DND-41 (cell line): ENCODE results near the gene TMEM132C.

Source experiments
- EZH2 ChIP-seq: IDR thresholded peaks from 3 replicates; pipeline ENCODE4 v1.6.1; 2012; ENCODE audit warnings: borderline replicate concordance, low read depth, mild to moderate bottlenecking, moderate library complexity, low read length, inconsistent platforms; ENCODE audit not compliant: severe bottlenecking
- TF ChIP-seq, protein P1 (sequence below): IDR thresholded peaks from 2 replicates; pipeline ENCODE4 v1.5.1; 2012; ENCODE audit warnings: borderline replicate concordance, low read length, moderate library complexity, mild to moderate bottlenecking; ENCODE audit not compliant: poor library complexity, severe bottlenecking; ENCODE audit errors: extremely low read depth

GRCh38 chr12:128361400-128361995, 94.5 kb downstream of the TMEM132C start:
- TF ChIP-seq, protein P1, sequence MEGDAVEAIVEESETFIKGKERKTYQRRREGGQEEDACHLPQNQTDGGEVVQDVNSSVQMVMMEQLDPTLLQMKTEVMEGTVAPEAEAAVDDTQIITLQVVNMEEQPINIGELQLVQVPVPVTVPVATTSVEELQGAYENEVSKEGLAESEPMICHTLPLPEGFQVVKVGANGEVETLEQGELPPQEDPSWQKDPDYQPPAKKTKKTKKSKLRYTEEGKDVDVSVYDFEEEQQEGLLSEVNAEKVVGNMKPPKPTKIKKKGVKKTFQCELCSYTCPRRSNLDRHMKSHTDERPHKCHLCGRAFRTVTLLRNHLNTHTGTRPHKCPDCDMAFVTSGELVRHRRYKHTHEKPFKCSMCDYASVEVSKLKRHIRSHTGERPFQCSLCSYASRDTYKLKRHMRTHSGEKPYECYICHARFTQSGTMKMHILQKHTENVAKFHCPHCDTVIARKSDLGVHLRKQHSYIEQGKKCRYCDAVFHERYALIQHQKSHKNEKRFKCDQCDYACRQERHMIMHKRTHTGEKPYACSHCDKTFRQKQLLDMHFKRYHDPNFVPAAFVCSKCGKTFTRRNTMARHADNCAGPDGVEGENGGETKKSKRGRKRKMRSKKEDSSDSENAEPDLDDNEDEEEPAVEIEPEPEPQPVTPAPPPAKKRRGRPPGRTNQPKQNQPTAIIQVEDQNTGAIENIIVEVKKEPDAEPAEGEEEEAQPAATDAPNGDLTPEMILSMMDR, result no peak
- no peak for TF ChIP-seq EZH2
